HG02885 (cell line): ENCODE results near the gene TIMM10.

Source experiments
- ATAC-seq: cut with Tn5 transposase; IDR thresholded peaks from one replicate; pipeline ENCODE4 v1.9.1; 2021; ENCODE audit warnings: mild to moderate bottlenecking; ENCODE audit not compliant: unreplicated experiment, poor library complexity

The TIMM10 gene

DNA sequence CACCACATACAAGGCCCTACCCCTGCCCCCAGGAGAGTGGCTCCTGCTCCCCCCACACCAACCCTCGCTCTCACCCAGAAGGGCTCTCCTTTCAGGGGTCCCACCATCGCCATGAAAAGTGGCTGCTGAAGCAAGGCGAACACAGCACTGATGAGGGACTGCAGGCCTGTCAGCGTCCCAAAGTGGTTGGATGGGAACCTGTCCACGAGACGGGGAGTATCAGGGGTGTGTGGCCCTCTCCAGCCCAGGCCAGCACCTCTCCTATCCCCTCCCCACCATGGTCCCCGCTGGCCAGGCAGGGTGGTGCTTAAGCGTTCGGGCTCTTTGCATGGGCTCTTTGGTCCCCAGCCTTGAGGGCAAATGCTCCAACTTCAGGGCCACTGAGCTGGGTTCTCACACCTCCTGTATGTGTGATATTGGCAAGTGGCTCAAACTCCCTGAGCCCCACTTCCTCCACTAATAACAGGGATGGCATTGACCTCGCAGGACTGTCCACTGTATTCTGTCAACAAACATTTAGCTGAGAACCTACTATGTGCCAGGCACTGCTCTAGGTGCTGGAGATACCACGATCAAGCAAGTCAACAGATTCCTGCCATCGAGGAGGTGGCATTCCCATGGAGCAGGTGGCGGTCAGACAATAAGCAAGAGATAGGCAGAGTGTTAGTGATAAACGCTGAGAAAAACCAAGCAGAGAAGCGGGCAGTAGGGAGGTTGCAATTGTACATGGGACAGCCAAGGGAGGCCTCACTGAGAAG is 43.4 kb downstream of the TIMM10 start:
- no peak for ATAC-seq

DNA sequence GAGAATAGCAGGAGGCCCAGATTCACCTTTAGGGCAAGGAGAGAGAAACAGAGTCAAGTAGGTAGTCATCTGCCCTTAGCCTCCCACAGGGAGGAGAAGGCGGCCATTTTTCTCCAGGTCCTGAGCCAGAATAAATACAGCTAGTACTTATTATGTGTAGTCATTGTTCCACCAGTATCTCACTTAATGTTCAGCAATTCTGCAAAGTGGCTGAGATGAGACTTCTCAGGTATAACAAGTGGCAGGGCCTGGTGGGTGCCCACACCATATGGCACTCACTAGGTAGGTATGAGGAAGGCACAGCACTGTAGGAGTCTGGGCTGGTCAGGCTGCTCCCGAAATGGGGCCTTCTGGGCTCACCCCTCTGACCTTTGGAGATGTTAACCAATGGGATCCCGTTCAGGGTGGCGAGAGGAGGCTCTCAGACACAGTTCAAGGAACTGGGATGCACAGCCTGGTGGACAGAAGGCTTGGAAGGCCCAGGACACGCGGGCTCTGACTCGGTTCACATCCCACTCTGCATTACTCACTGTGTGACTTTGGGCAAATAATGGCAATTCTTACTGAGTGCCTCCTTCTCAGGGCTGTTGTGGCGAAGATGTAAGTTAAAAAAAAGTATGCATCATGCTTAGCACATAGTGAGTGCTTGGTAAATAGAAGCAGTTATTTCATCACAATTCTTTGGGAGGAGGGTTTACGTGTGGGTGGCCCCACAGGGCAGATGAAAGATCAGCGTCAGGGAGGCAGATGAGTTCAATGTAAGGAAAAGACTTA is 45.1 kb downstream of the TIMM10 start:
- ATAC-seq: no peak

- peak; percentile 63 for ATAC-seq
Observed at GRCh38 chr11:57484141-57484710, 46.3 kb downstream of the TIMM10 start.

GRCh38 chr11:57483562-57483918 is 47.0 kb downstream of the TIMM10 start:
- ATAC-seq: no peak

DNA sequence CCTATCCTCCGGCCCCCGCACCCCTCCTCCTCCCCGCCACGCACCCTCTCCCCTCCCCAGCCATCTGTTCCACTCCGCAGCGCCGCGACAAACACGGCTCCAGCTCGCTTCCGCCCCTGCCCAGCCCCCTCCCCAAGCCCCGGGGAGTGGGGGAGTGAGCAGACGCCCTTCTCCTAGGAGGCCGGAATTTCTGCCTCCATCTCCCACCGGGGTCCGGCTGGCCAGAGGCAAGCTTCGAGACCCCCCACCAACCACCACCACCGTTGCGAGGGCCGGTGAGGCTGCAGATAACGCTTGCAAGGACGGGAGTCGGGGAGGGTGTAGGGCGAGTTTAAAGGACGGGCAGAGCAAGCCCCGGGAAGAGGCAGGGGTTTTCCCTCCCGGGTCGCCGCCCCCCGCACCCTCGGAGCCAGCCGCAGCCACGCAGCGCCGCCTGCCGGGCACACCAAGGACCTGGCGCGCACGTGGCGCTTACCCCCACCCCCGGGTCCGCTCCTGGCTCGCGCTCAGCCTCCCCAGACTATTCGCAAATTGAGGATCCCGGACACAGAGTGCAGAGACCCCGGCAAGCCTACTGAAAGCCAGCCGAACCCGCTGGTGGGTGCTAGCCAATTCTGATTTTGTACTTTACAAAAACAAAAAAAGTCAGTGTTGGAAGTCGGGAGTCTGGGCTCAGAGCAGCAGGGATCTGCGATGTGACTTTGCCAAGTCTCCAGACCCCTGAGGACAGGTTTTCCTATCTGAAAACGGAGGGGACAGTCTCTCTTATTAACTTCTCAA is 47.6 kb downstream of the TIMM10 start:
- ATAC-seq: peak; percentile 48

- no peak for ATAC-seq
Observed at GRCh38 chr11:57481915-57482781, 48.4 kb downstream of the TIMM10 start.

- no peak for ATAC-seq
Observed at GRCh38 chr11:57481315-57481714, 49.2 kb downstream of the TIMM10 start.

DNA sequence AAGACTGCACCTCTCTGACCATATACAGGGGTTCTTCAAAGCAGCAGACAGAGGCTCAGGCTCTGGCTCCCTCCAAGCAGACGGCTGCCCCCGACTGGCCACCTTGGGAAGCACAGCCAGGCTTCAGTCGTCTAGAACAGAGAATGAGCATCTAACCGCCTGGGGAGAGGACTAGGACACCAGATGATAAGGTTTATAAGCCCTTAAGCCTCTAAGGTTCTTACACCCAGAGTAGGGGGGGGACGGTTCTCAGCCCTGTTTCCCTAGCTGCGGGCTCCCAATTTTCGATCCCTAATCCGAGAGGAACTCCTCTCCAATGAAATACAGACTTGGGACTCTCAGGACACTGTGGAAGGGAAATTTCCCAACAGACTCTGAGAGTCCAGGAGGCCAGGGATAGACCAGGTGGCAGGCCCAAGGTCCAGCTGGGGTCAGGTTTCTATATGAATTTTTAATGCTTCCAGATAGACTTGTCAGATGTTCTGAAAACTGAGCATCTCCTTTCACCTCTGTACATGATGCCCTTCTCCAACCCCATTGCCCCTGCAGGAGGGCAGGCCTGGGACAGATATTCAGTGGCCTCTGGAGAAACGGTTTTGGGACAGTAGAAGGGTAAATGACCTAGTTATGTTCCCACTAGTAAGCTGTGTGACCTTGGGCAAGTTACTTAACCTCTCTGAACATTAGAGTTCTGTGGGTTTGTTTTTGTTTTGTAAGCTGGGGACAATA is 50.0 kb downstream of the TIMM10 start:
- ATAC-seq: peak; percentile 45

DNA sequence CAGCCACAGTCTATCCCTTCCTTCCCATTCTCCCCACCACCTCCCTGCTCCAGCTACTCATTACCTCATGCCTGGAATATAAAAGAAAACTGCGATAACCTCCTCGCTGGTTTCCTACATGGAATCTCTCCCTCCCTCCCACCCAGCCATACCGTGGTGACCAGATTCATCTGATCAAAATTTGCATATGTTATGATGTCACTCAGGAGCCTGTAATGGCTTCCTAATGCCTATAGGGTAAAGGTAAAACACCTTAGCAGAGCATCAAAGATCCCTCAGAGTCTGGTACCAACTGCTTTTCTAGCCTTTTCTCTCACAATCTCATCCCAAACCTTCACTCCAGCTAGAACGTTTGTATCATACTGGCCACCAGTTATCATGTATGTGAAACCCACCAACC is 50.6 kb downstream of the TIMM10 start:
- ATAC-seq: no peak

DNA sequence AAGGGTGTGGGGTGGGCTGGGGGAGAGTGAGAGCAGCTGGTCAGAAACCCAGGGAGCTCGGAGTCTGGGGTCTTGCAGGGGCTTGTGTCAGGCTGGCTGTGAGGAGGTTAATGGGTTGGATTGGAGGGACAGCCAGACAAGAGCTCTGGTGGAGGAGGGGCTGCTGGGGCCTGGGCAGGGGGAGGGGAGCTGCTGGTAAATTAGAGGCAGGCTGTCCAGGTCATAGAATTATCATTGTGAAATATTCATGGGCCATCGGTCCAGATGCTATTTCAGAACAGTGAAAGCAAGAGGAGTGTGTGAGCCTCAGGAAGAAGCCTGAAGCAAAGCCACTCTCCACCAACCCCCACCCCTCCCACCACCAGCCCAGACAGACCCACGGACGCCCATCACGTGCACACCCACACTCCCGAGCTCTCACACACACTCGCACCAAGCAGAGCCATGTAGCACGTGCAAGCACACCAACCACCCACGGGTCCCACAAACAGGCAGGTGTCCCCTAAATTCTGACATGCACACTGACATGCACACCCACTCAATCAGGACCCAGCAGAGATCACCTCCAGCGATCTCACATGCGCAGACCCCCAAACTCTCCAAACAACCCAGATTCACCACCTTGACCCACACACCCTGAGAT is 51.4 kb downstream of the TIMM10 start:
- ATAC-seq: no peak
